Measurements from ENCODE around the gene ZNF107.
"Not testable (repeated sequence)": the region's sequence is repeated elsewhere in the genome, so short reads cannot be mapped to it uniquely, and the experiment has no call there.

The ZNF107 gene

GRCh38 chr7:64736575-64736974 is 70.6 kb downstream of the ZNF107 start:
- DNase-seq (ENCODE audit: low read depth) = no peak

- DNase-seq (ENCODE audit: low read depth) = not testable (repeated sequence)
Measured at GRCh38 chr7:64738403-64738802, 72.5 kb downstream of the ZNF107 start.

- DNase-seq (ENCODE audit: low read depth) = not testable (repeated sequence)
Measured at GRCh38 chr7:64738953-64739352, 73.0 kb downstream of the ZNF107 start.

- DNase-seq (ENCODE audit: low read depth) = no peak
Measured at GRCh38 chr7:64744680-64745079, 78.7 kb downstream of the ZNF107 start.

DNA sequence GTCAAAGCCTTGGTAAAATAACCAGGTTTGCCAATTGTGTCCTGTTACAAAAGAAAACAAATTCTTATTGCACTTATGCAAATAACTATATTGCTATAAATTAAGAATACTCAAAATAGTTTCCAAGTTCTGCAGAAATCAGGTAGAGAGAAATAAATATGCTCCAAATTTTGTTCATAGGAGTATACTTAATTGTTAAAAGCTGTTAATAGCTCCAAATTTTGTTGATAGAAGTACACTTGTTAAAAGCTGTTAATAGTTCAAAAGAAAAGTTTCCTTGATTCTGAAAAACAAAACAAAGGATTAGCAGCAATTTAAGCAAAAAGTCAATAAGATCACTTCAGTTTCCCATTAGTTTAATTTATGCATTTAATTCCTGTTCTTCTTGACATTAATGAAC is 81.9 kb downstream of the ZNF107 start:
- no peak for DNase-seq (ENCODE audit: low read depth)

DNA sequence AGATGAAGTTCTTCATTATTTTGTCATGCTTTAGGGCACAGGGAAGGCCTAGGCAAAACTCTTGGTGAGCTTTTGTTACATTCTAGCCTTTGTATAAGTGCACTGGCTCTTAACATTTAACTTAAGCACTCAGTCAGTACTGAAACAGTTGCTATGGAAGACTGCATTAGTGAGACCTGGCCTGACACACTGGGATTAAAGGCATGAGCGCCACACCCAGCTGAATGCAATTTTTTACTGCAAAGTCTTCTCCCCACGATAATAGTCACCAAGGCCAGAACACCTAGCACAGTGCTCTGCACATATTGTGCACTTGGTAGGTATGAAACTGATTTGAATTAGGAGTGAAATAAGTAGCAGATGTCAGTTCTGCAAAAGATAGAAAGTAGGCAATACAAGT is 87.1 kb downstream of the ZNF107 start:
- DNase-seq (ENCODE audit: low read depth) = no peak

DNA sequence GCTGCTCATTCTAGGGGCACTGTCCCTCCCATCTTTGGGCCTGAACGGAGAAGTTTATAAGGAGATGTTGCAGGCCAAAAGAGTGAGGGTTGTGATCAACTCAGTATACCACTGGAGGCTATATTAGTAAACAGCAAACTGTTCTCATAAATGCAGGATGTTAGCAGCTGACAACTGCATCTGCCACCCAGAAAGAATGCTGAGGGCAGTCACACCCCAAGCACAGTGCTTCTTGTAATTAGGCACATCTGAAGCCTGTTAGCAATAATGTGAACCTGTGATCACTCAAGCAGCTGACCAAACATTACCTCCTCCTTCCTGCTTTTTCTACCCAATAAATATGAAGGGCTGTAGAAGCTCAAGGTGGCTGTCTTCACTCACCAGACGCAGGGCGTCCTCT is 89.9 kb downstream of the ZNF107 start:
- DNase-seq (ENCODE audit: low read depth) = no peak

- DNase-seq (ENCODE audit: low read depth) = no peak
Measured at GRCh38 chr7:64758151-64758550, 92.2 kb downstream of the ZNF107 start.

All from non-pigmented ciliary epithelial cell (primary cell).